PC-3 (cell line): Measurements from ENCODE around the gene NFATC1. TPM values are rescaled to one million over a fixed set of nuclear protein-coding genes. Genes with fewer than 3 reads are reported as not detected.

Experiments used
- ATAC-seq: fragments of 200-7000 bp; cut with Tn5 transposase; 2 replicates; pipeline ENCODE4 v1.9.1; 2020; ENCODE audit warnings: mild to moderate bottlenecking, moderate library complexity
- BruUV-seq: library from RNA; stranded (reverse); fragments of 400-500 nt; replicated peaks from 2 replicates; lab custom pipeline; 2021; lab: Mats Ljungman, UMichigan
- CTCF ChIA-PET: fragments of 300-600 bp; sonication (Branson Sonifier 250); formaldehyde crosslinking; loops from one replicate; lab custom pipeline; 2022; ENCODE audit warnings: antibody characterized with exemption; lab: Charles Lee
- POLR2A ChIA-PET: fragments of 300-600 bp; sonication (Branson Sonifier 250); formaldehyde crosslinking; loops from one replicate; lab custom pipeline; 2022; ENCODE audit warnings: antibody characterized with exemption; ENCODE audit not compliant: unreplicated experiment; lab: Charles Lee
- DNase-seq: peaks from one replicate; pipeline ENCODE4 v3.0.0-alpha.2; 2015
- H2AFZ ChIP-seq: fragments of 300-600 bp; sonication (generic); 2 replicates; pipeline ENCODE4 v1.6.0; 2016; ENCODE audit warnings: antibody characterized with exemption, low read length
- H3F3A ChIP-seq: fragments of 300-600 bp; sonication (generic); one replicate; pipeline ENCODE4 v1.6.0; 2017; ENCODE audit warnings: antibody characterized with exemption, low read length, control low read depth, mild to moderate bottlenecking; ENCODE audit not compliant: unreplicated experiment
- H3K27ac ChIP-seq: fragments of 300-600 bp; sonication (generic); 2 replicates; pipeline ENCODE4 v1.5.1; 2016; ENCODE audit warnings: mild to moderate bottlenecking, low read length
- H3K27me3 ChIP-seq: fragments of 300-600 bp; sonication (generic); 2 replicates; pipeline ENCODE4 v1.6.1; 2016; ENCODE audit warnings: low read length, mixed read lengths
- H3K36me3 ChIP-seq: fragments of 300-600 bp; sonication (generic); 2 replicates; pipeline ENCODE4 v1.6.1; 2016; ENCODE audit warnings: low read depth, mixed run types, low read length, mixed read lengths
- H3K4me1 ChIP-seq: fragments of 300-600 bp; sonication (generic); 2 replicates; pipeline ENCODE4 v1.5.1; 2016; ENCODE audit warnings: low read length; ENCODE audit not compliant: insufficient read depth
- H3K4me2 ChIP-seq: fragments of 300-600 bp; sonication (generic); 2 replicates; pipeline ENCODE4 v1.6.0; 2016; ENCODE audit warnings: low read length
- H3K4me3 ChIP-seq: fragments of 300-600 bp; sonication (generic); 2 replicates; pipeline ENCODE4 v1.5.1; 2016; ENCODE audit warnings: mild to moderate bottlenecking, low read length, mixed read lengths
- H3K79me2 ChIP-seq: fragments of 300-600 bp; sonication (generic); 2 replicates; pipeline ENCODE4 v1.6.1; 2017; ENCODE audit warnings: low read length, mixed read lengths
- H3K9ac ChIP-seq: fragments of 300-600 bp; sonication (generic); 2 replicates; pipeline ENCODE4 v1.6.0; 2016; ENCODE audit warnings: mild to moderate bottlenecking, low read length
- H3K9me2 ChIP-seq: fragments of 300-600 bp; sonication (generic); replicated peaks from 2 replicates; pipeline ENCODE4 v1.6.1; 2016; ENCODE audit warnings: mixed run types, low read length, mixed read lengths
- H3K9me3 ChIP-seq: fragments of 300-600 bp; sonication (generic); 2 replicates; pipeline ENCODE4 v1.6.1; 2016; ENCODE audit warnings: low read length, mixed read lengths
- H4K20me1 ChIP-seq: fragments of 300-600 bp; sonication (generic); 2 replicates; pipeline ENCODE4 v1.6.1; 2016; ENCODE audit warnings: low read length, mixed read lengths
- EZH2 ChIP-seq: fragments of 300-600 bp; sonication (generic); IDR thresholded peaks from one replicate; pipeline ENCODE4 v1.6.1; 2017; ENCODE audit warnings: antibody characterized with exemption, mild to moderate bottlenecking, low read length; ENCODE audit not compliant: unreplicated experiment
- EZH2phosphoT487 ChIP-seq: fragments of 300-600 bp; sonication (generic); IDR thresholded peaks from 2 replicates; pipeline ENCODE4 v1.6.1; 2018; ENCODE audit warnings: mild to moderate bottlenecking, antibody characterized with exemption, low read length, borderline replicate concordance
- intact Hi-C: fragments of 100-400 bp; cut with micrococcal nuclease; formaldehyde crosslinking; loops from 2 replicates; pipeline ENCODE4 v1.9.0; 2023
- total RNA-seq: library from RNA; depleted of rRNA; stranded (reverse); fragments of >200 nt; gene quantifications from 2 replicates; pipeline ENCODE4 v1.2.3, GENCODE V29; 2014
- TF ChIP-seq, protein P1 (sequence below): fragments of 300-600 bp; sonication (generic); conservative IDR thresholded peaks from 2 replicates; pipeline ENCODE4 v1.5.1; 2017; ENCODE audit warnings: antibody characterized with exemption, low read depth, mild to moderate bottlenecking, low read length

NFATC1 gene
- total RNA-seq, 1 experiment from 2014 or later, result 5.9 TPM

DNA sequence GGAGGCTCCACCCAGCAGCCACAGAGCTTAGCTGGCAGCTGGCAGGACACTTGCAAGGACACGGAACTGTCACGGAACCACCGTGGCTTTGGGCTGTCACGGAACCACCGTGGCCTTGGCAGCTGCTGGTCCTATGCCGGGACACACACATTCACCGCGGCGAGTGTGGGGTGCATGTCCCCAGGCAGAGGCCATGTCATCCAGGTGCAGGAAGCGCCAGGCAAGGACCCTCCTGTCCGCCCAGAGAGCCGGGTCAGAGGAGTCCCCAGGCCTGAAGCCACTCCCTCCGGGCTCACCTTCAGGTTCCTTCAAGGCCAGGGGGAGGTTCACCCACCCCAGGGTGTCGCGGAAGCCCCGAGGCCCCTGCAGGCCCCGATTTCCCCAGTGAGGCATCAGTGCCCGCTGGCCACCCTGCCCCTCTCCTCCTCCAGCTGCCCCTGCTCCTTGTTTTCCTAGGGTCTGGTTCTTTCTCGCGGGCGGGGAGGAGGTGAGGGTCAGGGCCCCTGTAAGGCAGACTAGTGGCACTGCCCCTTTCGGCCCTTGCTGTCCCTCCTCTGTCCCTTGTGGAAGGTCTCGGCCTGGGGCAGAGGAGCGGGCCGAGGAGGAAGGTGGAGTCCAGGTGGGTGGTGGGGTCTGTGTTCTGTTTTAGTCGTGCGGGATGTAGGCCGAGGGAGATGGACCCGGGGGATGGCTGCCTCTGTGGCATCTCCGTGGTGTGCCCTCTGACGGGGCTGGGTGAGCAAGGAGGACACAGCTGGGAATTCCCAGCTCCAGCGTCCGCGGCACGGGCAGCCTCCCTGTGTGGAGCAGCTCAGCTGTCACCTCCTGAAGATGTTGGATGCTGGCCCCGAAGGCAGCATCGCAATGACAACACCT is 60.6 kb downstream of the NFATC1 start:
- H3K27ac ChIP-seq, result no peak overlapping the region
- intact Hi-C loops, result no loop called here
- peaks cover 11% of the 10 kb centered on the region for H3K4me1 ChIP-seq
- H2AFZ ChIP-seq, result no peak overlapping the region
- ChIA-PET CTCF (no interaction called here), POLR2A (no interaction called here)
- DNase-seq (no peak), ATAC-seq (no peak)
- no peaks in the 10 kb centered on the region for H3K27me3 ChIP-seq
- no peak for TF ChIP-seq EZH2phosphoT487
- TF ChIP-seq, protein P1, sequence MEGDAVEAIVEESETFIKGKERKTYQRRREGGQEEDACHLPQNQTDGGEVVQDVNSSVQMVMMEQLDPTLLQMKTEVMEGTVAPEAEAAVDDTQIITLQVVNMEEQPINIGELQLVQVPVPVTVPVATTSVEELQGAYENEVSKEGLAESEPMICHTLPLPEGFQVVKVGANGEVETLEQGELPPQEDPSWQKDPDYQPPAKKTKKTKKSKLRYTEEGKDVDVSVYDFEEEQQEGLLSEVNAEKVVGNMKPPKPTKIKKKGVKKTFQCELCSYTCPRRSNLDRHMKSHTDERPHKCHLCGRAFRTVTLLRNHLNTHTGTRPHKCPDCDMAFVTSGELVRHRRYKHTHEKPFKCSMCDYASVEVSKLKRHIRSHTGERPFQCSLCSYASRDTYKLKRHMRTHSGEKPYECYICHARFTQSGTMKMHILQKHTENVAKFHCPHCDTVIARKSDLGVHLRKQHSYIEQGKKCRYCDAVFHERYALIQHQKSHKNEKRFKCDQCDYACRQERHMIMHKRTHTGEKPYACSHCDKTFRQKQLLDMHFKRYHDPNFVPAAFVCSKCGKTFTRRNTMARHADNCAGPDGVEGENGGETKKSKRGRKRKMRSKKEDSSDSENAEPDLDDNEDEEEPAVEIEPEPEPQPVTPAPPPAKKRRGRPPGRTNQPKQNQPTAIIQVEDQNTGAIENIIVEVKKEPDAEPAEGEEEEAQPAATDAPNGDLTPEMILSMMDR, result no peak
- TF ChIP-seq EZH2, result no peak
- H3K36me3 ChIP-seq, result no peaks in the 10 kb centered on the region
- H3K4me3 ChIP-seq, result no peak overlapping the region
- H3F3A ChIP-seq, result no peaks in the 10 kb centered on the region
- no peaks in the 10 kb centered on the region for H4K20me1 ChIP-seq
- H3K79me2 ChIP-seq, result no peaks in the 10 kb centered on the region
- H3K9me3 ChIP-seq, result no peaks in the 10 kb centered on the region
- H3K9ac ChIP-seq, result no peak overlapping the region
- no TSS peak for BruUV-seq
- H3K4me2 ChIP-seq, result no peak overlapping the region
- H3K9me2 ChIP-seq, result no peaks in the 10 kb centered on the region

DNA sequence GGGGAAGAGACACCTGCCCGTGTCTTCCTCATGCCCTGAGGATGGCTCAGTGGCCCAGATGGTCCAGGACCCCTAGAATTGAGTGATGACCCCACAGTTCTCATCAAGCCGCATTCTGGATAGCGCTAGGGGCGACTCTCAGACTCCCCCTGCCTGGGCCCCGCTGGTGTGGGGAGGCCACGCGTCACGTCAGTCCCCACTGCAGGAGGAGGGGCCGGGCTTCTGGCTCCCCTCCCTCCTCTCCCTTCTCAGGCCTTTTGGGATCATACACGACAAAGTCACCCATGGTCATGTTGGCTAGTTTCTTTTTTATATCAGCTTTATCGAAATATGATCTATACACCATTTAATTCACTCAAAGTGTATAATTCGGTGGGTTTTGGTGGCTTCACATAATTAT is 61.5 kb downstream of the NFATC1 start:
- no peaks in the 10 kb centered on the region for H4K20me1 ChIP-seq
- no peaks in the 10 kb centered on the region for H3F3A ChIP-seq
- ATAC-seq (no peak), DNase-seq (no peak)
- intact Hi-C loops, result no loop called here
- H3K27me3 ChIP-seq, result no peaks in the 10 kb centered on the region
- H3K79me2 ChIP-seq, result no peaks in the 10 kb centered on the region
- H3K9me3 ChIP-seq, result no peaks in the 10 kb centered on the region
- no peak overlapping the region for H3K9ac ChIP-seq
- H3K4me3 ChIP-seq, result no peak overlapping the region
- H3K36me3 ChIP-seq, result no peaks in the 10 kb centered on the region
- ChIA-PET POLR2A (no interaction called here), CTCF (no interaction called here)
- no peak overlapping the region for H3K4me2 ChIP-seq
- TF ChIP-seq EZH2 (no peak), EZH2phosphoT487 (no peak)
- TF ChIP-seq, protein P1, result no peak
- H2AFZ ChIP-seq, result no peak overlapping the region
- H3K27ac ChIP-seq, result no peak overlapping the region
- no peaks in the 10 kb centered on the region for H3K9me2 ChIP-seq
- no TSS peak for BruUV-seq
- H3K4me1 ChIP-seq, result peaks cover 11% of the 10 kb centered on the region

DNA sequence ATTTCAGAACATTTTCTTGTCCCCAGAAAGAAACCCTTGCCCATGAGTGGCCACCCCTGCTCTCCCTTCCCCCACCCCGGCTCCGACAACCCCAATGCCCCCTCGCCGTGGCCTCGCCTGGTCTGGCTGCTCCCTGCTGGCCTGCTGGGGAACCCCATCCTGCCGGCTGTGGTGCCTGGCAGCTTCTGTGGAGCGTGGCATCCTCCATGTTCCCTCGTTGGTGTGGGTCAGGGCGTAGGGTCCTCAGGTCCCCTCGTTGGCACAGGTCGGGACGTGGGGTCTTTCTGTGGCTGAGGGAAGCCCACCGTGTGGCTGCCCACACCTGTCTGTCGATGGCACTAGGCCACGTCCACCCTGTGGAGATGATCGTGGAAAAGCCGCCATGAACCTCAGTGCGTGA is 61.9 kb downstream of the NFATC1 start:
- H3F3A ChIP-seq, result no peaks in the 10 kb centered on the region
- no peak overlapping the region for H2AFZ ChIP-seq
- H3K9me3 ChIP-seq, result no peaks in the 10 kb centered on the region
- ATAC-seq (no peak), DNase-seq (no peak)
- no peaks in the 10 kb centered on the region for H4K20me1 ChIP-seq
- ChIA-PET POLR2A (no interaction called here), CTCF (no interaction called here)
- no TSS peak for BruUV-seq
- intact Hi-C loops, result no loop called here
- H3K4me3 ChIP-seq, result no peak overlapping the region
- no peak overlapping the region for H3K4me2 ChIP-seq
- H3K9me2 ChIP-seq, result no peaks in the 10 kb centered on the region
- H3K36me3 ChIP-seq, result no peaks in the 10 kb centered on the region
- peaks cover 11% of the 10 kb centered on the region for H3K4me1 ChIP-seq
- no peak overlapping the region for H3K27ac ChIP-seq
- H3K79me2 ChIP-seq, result no peaks in the 10 kb centered on the region
- no peak overlapping the region for H3K9ac ChIP-seq
- no peaks in the 10 kb centered on the region for H3K27me3 ChIP-seq
- TF ChIP-seq EZH2 (no peak), EZH2phosphoT487 (no peak)
- TF ChIP-seq, protein P1, result no peak
